ENCODE measurements around the gene CDC42BPG.

GRCh38 chr11:64800303-64801157, 43.9 kb downstream of the CDC42BPG start:
- TF ChIP-seq, protein P1, sequence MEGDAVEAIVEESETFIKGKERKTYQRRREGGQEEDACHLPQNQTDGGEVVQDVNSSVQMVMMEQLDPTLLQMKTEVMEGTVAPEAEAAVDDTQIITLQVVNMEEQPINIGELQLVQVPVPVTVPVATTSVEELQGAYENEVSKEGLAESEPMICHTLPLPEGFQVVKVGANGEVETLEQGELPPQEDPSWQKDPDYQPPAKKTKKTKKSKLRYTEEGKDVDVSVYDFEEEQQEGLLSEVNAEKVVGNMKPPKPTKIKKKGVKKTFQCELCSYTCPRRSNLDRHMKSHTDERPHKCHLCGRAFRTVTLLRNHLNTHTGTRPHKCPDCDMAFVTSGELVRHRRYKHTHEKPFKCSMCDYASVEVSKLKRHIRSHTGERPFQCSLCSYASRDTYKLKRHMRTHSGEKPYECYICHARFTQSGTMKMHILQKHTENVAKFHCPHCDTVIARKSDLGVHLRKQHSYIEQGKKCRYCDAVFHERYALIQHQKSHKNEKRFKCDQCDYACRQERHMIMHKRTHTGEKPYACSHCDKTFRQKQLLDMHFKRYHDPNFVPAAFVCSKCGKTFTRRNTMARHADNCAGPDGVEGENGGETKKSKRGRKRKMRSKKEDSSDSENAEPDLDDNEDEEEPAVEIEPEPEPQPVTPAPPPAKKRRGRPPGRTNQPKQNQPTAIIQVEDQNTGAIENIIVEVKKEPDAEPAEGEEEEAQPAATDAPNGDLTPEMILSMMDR (IDR thresholded peaks at IDR 0.05) = no peak
- TF ChIP-seq POLR2A (IDR thresholded peaks at IDR 0.05) = no peak

Measured in body of pancreas (tissue), 4 donors.